Bronchial epithelial cell (primary cell): Measurements from ENCODE around the gene CLSTN1. TPM values are rescaled to one million over a fixed set of nuclear protein-coding genes. Genes with fewer than 3 reads are reported as not detected.
"Not testable (repeated sequence)": the region's sequence is repeated elsewhere in the genome, so short reads cannot be mapped to it uniquely, and the experiment has no call there.

ENCODE experiments used
- DNase-seq: peaks from one replicate; pipeline ENCODE4 v3.0.0-alpha.2; 2010; ENCODE audit warnings: low read depth
- FAIRE-seq: peaks from 2 replicates; lab custom pipeline; 2011; peaks lifted over from hg19 to GRCh38; lab: Jason Lieb, UNC
- H3K27me3 ChIP-seq: 2 replicates; pipeline ENCODE4 v1.5.1; 2011; ENCODE audit warnings: low read length; ENCODE audit not compliant: control insufficient read depth, insufficient read depth
- H3K36me3 ChIP-seq: 2 replicates; pipeline ENCODE4 v1.5.1; 2011; ENCODE audit warnings: low read length; ENCODE audit not compliant: control insufficient read depth, insufficient read depth
- H3K4me3 ChIP-seq: 2 replicates; pipeline ENCODE4 v1.5.1; 2011; ENCODE audit warnings: mild to moderate bottlenecking, low read depth, low read length, control low read depth
- CTCF ChIP-seq: IDR thresholded peaks from 2 replicates; pipeline ENCODE4 v1.5.1; 2011; ENCODE audit warnings: mild to moderate bottlenecking, moderate library complexity, low read length, control low read depth, inconsistent platforms; ENCODE audit not compliant: insufficient read depth, severe bottlenecking
- total RNA-seq: library from RNA; depleted of rRNA; stranded (reverse); fragments of >200 nt; gene quantifications from 2 replicates; pipeline ENCODE4 v1.2.1, GENCODE V29; 2014

The CLSTN1 gene
- total RNA-seq, 1 donor from 2014 or later, result 142 TPM

GRCh38 chr1:9759939-9760338, 63.8 kb downstream of the CLSTN1 start:
- DNase-seq (no peak), FAIRE-seq (no peak)
- peaks cover 5% of the 10 kb centered on the region for H3K36me3 ChIP-seq
- H3K27me3 ChIP-seq, result no peaks in the 10 kb centered on the region
- no peak overlapping the region for H3K4me3 ChIP-seq
- no peak for TF ChIP-seq CTCF

GRCh38 chr1:9758559-9759121, 65.1 kb downstream of the CLSTN1 start:
- no peak for TF ChIP-seq CTCF
- H3K27me3 ChIP-seq, result no peaks in the 10 kb centered on the region
- no peak overlapping the region for H3K4me3 ChIP-seq
- DNase-seq, result peak; percentile 92
- no peak for FAIRE-seq
- peaks cover 7% of the 10 kb centered on the region for H3K36me3 ChIP-seq

- no peaks in the 10 kb centered on the region for H3K27me3 ChIP-seq
- H3K4me3 ChIP-seq, result no peak overlapping the region
- peaks cover 10% of the 10 kb centered on the region for H3K36me3 ChIP-seq
- FAIRE-seq (peak; percentile 13), DNase-seq (peak; percentile 21)
- no peak for TF ChIP-seq CTCF
Observed at GRCh38 chr1:9755441-9755995, 68.2 kb downstream of the CLSTN1 start.

GRCh38 chr1:9753121-9753531, 70.6 kb downstream of the CLSTN1 start:
- no peak for TF ChIP-seq CTCF
- H3K4me3 ChIP-seq, result no peak overlapping the region
- H3K36me3 ChIP-seq, result peaks cover 21% of the 10 kb centered on the region
- DNase-seq (peak; percentile 70), FAIRE-seq (no peak)
- no peaks in the 10 kb centered on the region for H3K27me3 ChIP-seq

GRCh38 chr1:9751971-9752370, 71.8 kb downstream of the CLSTN1 start:
- H3K36me3 ChIP-seq, result peaks cover 21% of the 10 kb centered on the region
- H3K4me3 ChIP-seq, result no peak overlapping the region
- no peak for FAIRE-seq
- no peak for DNase-seq
- no peaks in the 10 kb centered on the region for H3K27me3 ChIP-seq
- TF ChIP-seq CTCF, result no peak

- peaks cover 22% of the 10 kb centered on the region for H3K36me3 ChIP-seq
- no peak overlapping the region for H3K4me3 ChIP-seq
- DNase-seq, result no peak
- no peak for FAIRE-seq
- H3K27me3 ChIP-seq, result no peaks in the 10 kb centered on the region
- TF ChIP-seq CTCF, result no peak
Observed at GRCh38 chr1:9749361-9749760, 74.4 kb downstream of the CLSTN1 start.

- FAIRE-seq, H3K4me3 ChIP-seq, H3K27me3 ChIP-seq, DNase-seq: not testable (repeated sequence)
- peaks cover 26% of the 10 kb centered on the region for H3K36me3 ChIP-seq
Observed at GRCh38 chr1:9748391-9748790, 75.4 kb downstream of the CLSTN1 start.
